HG03521 (cell line): ENCODE results near the gene KPNB1.

Source experiments
- ATAC-seq: cut with Tn5 transposase; IDR thresholded peaks from one replicate; pipeline ENCODE4 v1.9.1; 2021; ENCODE audit warnings: mild to moderate bottlenecking, moderate library complexity; ENCODE audit not compliant: unreplicated experiment

The KPNB1 gene

GRCh38 chr17:47649153-47649971 lies at the start of gene KPNB1:
TSS of gene KPNB1 (plus strand) at chr17:47649919. CDS start at chr17:47650245, 326 bp downstream.
- ATAC-seq, result peak; percentile 75

DNA sequence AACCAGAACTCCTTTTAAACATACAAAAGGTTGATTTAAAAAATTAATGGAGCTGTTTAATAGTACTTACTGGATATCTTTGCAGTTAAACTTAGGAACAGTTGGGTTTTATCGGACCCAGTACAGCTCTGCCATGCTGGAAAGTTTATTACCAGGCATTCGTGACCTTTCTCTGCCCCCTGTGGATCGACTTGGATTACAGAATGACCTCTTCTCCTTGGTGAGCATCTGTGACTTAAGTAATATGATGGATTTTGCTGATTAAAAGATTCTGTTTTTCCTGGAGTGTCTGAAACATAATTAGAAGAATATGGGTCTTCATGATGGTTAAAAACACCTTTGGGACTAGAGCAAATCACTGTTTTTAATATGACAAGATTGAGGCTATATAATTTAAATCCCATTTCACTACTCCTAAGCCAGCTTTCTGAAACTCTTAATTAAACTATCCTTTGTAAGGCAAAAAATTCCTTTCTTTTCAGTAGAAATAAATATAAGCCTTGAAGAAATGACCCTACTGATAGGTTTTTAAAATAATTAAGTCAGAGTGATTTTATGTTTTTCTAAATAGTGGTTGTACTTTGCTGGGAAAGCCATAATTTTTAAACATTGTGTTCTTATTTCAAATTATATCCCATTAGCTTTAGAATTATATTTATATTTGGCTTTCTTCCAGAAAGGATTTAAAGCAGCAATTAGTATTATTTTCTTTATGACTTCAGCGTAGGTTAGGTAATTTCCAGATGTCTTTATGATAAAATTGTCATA lies 45.7 kb upstream of the KPNB1 start:
- ATAC-seq, result no peak

- no peak for ATAC-seq
Observed at GRCh38 chr17:47604598-47604927, 45.2 kb upstream of the KPNB1 start.

- ATAC-seq, result no peak
Observed at GRCh38 chr17:47605011-47605410, 44.7 kb upstream of the KPNB1 start.

DNA sequence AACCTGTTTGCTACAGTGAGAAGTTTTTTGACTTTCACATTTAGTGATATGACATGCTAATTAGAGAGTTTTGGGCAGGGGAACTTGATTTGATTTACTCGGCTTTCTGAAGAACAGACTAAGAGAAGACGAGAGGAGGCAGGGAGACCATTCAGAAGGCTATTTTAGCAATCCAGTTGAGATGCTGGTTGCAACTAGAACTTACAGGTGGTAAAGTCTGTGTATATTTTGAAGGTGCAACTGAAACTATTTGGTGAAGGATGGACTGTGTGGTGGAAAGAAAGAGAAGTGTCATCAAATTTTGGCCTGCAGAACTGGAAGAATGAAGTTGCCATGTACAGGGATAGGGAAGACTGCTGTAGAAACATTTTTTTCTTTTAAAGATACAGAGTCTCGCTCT lies 42.2 kb upstream of the KPNB1 start:
- ATAC-seq, result no peak

DNA sequence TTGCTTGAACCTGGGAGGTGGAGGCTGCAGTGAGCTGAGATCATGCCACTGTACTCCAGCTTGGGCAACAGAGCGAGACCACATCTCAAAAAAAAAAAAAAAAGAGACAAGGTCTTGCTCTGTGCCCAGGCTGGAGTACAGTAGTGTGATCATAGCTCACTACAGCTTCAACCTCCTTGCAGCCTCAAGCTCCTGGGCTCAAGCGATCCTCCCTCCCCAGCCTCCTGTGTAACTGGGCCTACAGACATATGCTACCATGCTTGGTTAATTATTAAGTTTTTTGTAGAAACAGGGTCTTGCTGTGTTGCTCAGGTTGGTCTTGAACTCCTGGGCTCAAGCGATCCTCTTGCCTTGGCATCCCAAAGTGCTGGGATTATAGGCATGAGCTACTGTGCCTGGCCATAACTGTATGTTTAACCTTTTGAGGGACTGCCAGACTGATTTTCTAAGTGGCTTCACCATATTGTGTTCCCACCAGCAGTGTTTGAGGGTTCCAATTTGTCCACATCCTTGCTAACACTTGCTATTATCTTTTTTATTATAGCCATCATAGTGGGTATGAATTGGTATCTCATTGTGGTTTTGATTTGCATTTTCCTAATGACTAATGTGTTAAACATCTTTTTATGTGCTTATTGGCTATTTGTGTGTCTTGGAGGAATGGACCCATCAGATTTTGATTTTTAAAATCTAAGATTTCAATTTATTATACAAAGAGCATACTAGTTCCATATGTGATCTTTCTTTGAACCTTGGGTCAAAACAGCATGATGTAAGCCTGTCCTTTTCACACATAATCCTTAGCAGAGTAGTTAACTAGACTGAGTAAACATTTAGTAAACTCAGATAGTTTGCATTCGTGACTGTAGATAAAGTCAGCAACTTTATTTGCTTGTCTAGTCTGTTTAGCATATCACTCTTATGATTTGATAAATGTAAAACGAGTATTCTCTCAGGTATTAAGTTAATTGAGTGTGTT lies 38.1 kb upstream of the KPNB1 start:
- ATAC-seq, result no peak

- ATAC-seq, result no peak
Observed at GRCh38 chr17:47615766-47616424, 33.8 kb upstream of the KPNB1 start.

DNA sequence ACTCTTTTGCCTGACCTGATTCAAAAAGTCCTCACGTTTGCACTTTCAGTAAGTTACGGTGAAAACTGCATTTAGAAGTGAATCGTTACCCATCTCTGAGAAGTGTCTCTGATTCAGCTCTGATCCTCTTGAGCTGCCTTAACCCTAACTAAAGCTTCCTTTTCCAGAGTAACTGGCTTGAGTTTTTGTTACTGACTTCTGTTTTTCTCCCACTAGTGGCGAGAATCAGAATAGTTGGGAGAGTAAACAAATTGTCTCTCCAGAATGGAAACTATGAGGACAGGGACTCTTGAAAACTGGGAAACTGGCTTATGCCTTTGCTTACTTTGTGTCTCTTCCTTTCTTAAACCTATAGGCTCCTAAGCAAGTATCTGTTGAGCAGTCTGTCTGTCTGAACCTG lies 31.3 kb upstream of the KPNB1 start:
- no peak for ATAC-seq

DNA sequence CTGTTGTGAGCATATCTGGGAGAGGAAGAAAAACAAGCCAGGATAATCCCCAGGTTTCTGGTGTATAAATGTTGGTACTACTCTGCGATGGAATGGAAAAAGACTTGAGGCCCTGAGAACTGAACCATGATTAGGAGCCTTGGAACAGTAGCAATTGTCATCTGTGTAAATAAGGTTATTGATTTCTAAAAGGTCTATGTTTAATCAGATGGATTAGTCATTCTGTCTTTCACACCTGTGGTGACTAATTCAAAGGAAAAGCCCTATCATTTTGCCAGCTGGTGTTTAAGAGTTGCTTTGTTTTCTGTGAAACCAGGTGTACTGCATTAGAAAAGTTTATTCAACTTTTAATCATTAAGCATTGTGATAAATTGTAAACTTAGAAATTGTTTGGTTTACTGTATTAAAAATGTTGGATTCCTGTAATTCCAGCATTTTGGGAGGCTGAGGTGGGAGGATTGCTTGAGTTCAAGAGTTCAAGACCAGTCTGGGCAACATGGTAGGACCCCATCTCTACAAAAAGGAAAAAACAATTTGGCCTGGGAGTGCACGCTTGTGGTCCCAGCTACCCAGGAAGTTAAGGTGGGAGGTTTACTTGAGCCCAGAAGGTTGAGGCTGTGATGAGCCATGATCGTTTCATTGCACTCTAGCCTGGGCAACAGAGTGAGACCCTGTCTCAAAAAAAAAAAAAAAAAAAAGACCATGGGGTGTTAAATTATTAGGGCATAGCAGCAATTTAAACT lies 29.0 kb upstream of the KPNB1 start:
- no peak for ATAC-seq

GRCh38 chr17:47621293-47622179 lies 28.2 kb upstream of the KPNB1 start:
- no peak for ATAC-seq

DNA sequence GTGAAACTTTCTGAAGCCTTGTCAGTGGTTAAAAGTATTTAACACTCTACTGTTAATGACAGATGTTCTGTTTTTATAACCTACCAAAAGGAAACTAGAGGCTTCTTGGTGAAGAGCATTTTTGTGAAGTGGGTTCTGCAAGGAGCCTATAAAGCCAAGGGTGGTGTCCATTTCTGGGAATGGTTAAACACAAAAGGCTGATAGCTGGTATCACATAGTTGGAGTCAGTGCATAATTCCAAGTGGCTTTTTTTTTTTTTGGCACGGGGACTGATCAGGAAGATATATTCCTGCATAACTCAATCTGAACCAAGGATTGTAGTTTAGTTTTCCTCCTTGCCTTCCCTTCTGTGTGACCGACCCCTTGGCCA lies 27.6 kb upstream of the KPNB1 start:
- no peak for ATAC-seq

DNA sequence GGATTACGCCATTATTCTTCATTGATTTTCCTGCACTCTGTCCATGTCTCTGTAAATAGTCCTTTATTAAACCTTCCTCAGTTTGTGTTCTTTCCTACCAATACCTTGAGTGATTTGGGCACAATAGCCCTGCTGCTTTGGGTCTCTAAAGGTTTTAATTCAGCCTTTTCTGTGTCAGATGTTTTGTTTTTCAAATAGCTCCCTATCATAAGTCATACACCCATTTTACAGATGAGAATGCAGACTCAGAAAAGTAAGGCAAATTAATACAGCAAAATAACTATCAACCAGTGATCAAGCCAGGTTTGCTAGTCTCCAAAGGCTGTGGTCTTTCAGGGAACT lies 25.0 kb upstream of the KPNB1 start:
- no peak for ATAC-seq

- no peak for ATAC-seq
Observed at GRCh38 chr17:47628014-47628566, 21.6 kb upstream of the KPNB1 start.

GRCh38 chr17:47629826-47630225 lies 19.9 kb upstream of the KPNB1 start:
- no peak for ATAC-seq

GRCh38 chr17:47630614-47631013 lies 19.1 kb upstream of the KPNB1 start:
- ATAC-seq, result no peak

- no peak for ATAC-seq
Observed at GRCh38 chr17:47632991-47633390, 16.7 kb upstream of the KPNB1 start.

DNA sequence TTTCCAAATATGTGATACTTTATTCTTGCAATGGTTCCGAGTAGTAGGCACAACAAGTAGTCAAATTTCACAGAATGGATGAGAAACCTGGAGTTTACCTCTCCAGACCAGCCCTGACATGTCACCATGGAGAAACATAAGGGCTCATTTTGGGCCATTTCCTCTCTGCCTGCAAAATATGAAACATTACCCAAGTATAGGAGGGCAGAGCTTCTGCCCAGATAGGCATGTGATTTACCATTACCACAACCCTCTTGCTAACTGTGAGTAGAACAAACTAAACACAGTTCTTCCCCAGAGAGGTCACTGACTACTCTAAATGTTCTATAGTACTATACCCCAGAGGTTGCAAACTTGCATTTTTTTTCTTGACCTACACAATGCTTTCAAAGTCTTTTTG lies 15.7 kb upstream of the KPNB1 start:
- no peak for ATAC-seq

GRCh38 chr17:47634870-47635269 lies 14.8 kb upstream of the KPNB1 start:
- ATAC-seq, result no peak

GRCh38 chr17:47635734-47636133 lies 14.0 kb upstream of the KPNB1 start:
- no peak for ATAC-seq
